Neutrophil (primary cell): ENCODE results near the gene PRDM2.

Experiments
- H3K27ac ChIP-seq: fragments of 200-600 bp; sonication (generic); 2 replicates; pipeline ENCODE4 v1.5.1; 2016; ENCODE audit warnings: mild to moderate bottlenecking, moderate library complexity
- H3K27me3 ChIP-seq: fragments of 200-600 bp; sonication (generic); 2 replicates; pipeline ENCODE4 v1.6.0; 2016; ENCODE audit warnings: mild to moderate bottlenecking
- H3K36me3 ChIP-seq: fragments of 200-600 bp; sonication (generic); 2 replicates; pipeline ENCODE4 v1.5.1; 2017
- H3K4me1 ChIP-seq, 2 experiments: fragments of 200-600 bp in 1 of 2; sonication (generic) in 1 of 2; 1 replicate in 1 of 2; 2 replicates in 1 of 2; pipeline versions ENCODE4 v1.5.1 to v1.6.1; 2013 to 2016; ENCODE audit warnings: low read depth in 1 of 2, low read length in 1 of 2, mild to moderate bottlenecking in 1 of 2, moderate library complexity in 1 of 2; ENCODE audit not compliant: control insufficient read depth in 1 of 2, insufficient read depth in 1 of 2
- H3K4me3 ChIP-seq, 2 experiments: fragments of 200-600 bp in 1 of 2; sonication (generic) in 1 of 2; 1 replicate in 1 of 2; 2 replicates in 1 of 2; pipeline ENCODE4 v1.5.1; 2013 to 2016; ENCODE audit warnings: low read depth in 1 of 2, low read length in 1 of 2, mild to moderate bottlenecking in 1 of 2, moderate library complexity in 1 of 2
- H3K9me3 ChIP-seq: fragments of 200-600 bp; sonication (generic); 2 replicates; pipeline ENCODE4 v1.5.1; 2016
- TF ChIP-seq, protein P1 (sequence below): fragments of 200-600 bp; sonication (generic); IDR thresholded peaks from 2 replicates; pipeline ENCODE4 v1.5.1; 2016; ENCODE audit warnings: antibody characterized with exemption

The PRDM2 gene

DNA sequence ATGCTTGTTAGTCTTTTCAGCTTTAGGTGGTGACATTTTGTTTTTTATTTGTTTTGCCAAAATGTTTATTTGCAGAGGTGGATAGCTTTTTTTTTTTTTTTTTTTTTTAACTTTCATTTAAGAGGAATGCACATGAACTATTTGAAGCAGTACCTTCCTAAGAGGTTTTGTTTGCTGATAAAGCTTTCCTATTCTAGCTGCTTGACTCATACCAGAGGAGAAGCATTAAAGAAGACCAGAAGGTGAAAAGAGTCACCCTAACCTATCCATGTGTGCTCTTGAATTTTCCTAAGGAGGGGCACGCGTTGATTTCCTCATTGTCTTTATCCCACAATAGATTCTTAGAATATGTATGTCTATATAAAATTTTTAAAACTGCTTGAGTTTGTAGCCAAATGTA is 57.7 kb downstream of the PRDM2 start:
- Histone ChIP-seq H3K4me1 (peaks cover 30 to 46% of the 10 kb centered on the region in 2 experiments), H3K36me3 (peaks cover 5% of the 10 kb centered on the region), H3K27me3 (no peaks in the 10 kb centered on the region), H3K4me3 (no peak overlapping the region), H3K27ac (no peak overlapping the region), H3K9me3 (no peaks in the 10 kb centered on the region)
- TF ChIP-seq, protein P1, sequence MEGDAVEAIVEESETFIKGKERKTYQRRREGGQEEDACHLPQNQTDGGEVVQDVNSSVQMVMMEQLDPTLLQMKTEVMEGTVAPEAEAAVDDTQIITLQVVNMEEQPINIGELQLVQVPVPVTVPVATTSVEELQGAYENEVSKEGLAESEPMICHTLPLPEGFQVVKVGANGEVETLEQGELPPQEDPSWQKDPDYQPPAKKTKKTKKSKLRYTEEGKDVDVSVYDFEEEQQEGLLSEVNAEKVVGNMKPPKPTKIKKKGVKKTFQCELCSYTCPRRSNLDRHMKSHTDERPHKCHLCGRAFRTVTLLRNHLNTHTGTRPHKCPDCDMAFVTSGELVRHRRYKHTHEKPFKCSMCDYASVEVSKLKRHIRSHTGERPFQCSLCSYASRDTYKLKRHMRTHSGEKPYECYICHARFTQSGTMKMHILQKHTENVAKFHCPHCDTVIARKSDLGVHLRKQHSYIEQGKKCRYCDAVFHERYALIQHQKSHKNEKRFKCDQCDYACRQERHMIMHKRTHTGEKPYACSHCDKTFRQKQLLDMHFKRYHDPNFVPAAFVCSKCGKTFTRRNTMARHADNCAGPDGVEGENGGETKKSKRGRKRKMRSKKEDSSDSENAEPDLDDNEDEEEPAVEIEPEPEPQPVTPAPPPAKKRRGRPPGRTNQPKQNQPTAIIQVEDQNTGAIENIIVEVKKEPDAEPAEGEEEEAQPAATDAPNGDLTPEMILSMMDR: no peak

DNA sequence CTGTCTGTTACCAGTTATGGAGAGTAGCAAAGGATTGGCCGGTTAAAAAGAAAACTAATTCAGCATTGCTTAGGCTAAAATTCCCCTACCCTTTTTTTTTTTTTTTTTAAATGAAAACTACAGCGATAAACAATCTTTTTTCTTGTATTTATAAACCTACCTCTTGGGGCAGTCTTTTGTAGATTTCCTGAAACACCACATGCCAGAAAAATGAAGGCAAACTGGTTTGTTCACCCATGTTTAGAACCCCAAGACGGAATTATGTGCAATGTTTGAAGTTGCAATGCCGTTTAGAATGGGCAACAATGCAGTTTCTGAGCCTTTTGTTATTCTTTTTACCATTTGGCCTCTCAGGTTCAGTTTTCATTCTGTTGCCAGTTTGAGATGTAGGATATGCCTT is 59.1 kb downstream of the PRDM2 start:
- no peak overlapping the region for H3K4me3 ChIP-seq
- H3K27me3 ChIP-seq: no peaks in the 10 kb centered on the region
- H3K9me3 ChIP-seq: no peaks in the 10 kb centered on the region
- TF ChIP-seq, protein P1: no peak
- peaks cover 18 to 39% of the 10 kb centered on the region in 2 experiments for H3K4me1 ChIP-seq
- H3K27ac ChIP-seq: no peak overlapping the region
- peaks cover 5% of the 10 kb centered on the region for H3K36me3 ChIP-seq

DNA sequence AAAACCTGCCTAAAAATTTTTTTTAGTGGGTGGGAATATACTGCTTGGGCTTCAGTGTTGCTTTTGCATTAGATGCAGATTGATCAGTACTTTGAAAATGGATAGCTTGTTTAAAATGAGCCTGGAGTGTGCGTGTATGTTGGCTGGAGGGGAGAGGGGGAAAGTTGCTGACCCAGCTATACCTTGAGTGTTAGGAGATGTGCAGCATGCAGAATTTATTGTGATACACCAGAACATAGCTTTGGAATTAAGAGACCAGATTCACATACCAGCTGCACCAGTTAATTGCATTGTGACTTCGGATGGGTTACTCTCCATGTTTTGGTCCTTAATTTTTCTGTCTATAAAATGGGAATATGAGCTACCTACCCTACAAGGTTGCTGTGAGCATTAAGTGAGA is 60.4 kb downstream of the PRDM2 start:
- H3K9me3 ChIP-seq: no peaks in the 10 kb centered on the region
- peaks cover 11 to 29% of the 10 kb centered on the region in 2 experiments for H3K4me1 ChIP-seq
- no peaks in the 10 kb centered on the region for H3K36me3 ChIP-seq
- TF ChIP-seq, protein P1: no peak
- no peaks in the 10 kb centered on the region for H3K27me3 ChIP-seq
- no peak overlapping the region for H3K4me3 ChIP-seq
- peak overlapping the region; percentile 28 for H3K27ac ChIP-seq

DNA sequence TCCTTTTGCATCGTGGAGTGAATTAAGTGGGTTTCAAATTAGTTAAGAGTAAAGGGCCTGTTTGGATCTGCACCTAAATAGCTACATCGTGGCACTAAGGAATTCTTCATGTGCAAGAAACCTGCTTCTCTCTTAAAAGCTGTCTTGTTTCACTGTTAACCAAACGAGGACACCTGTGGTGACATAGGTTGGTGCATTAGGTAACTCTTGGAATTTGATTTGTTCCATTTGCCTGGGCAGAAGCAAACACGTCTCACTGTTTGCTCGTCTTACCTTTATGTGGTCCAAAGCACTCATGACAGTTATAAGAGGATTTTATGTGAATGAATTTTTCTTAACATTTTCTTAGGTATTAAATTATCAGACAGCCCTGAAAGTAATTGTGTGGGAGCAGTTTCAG is 60.9 kb downstream of the PRDM2 start:
- TF ChIP-seq, protein P1: no peak
- Histone ChIP-seq H3K27ac (peak overlapping the region; percentile 28), H3K4me3 (no peak overlapping the region), H3K36me3 (no peaks in the 10 kb centered on the region), H3K27me3 (no peaks in the 10 kb centered on the region), H3K9me3 (no peaks in the 10 kb centered on the region), H3K4me1 (peaks cover 11 to 29% of the 10 kb centered on the region in 2 experiments)

DNA sequence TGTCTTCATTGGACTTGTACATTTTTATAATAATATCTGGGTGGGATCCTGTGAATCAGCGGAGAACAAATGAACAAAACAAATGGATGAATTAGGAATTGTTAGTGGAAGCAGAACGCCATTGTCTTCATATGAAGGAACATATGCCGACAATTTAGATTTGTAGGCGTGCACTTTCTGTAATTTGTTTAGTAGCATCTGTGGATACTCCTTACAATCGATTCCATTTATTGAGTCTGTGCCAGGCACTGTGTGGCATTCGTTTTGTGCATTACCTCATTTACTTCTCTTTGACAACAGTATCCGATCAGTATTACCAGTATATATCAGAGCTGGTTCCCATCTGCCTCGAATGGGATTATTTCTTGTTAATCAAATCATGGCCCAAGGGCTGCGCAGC is 61.9 kb downstream of the PRDM2 start:
- TF ChIP-seq, protein P1: no peak
- peak overlapping the region; percentile 28 for H3K27ac ChIP-seq
- H3K9me3 ChIP-seq: no peaks in the 10 kb centered on the region
- H3K4me1 ChIP-seq: peaks cover 11 to 23% of the 10 kb centered on the region in 2 experiments
- H3K4me3 ChIP-seq: no peak overlapping the region
- no peaks in the 10 kb centered on the region for H3K27me3 ChIP-seq
- H3K36me3 ChIP-seq: no peaks in the 10 kb centered on the region

DNA sequence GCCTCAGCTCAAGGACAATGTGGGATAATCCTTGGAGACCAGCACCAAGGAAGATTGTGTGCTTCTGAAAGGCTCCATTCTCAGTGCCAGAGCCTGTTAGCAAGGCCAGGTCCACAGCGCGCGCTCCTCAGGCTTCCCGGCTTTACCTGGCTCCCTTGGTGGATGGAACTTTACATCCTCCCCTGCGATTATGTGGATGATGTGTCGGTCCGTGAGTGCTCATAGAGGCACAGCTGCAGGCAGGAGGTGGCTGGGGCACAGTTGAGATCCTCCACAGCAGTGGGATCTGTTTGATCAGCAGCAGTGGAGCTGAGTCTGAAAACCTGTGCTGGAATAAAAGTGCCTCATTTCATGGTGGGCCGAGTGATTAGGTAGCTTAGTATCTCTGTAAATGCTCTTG is 62.7 kb downstream of the PRDM2 start:
- H3K9me3 ChIP-seq: no peaks in the 10 kb centered on the region
- peak overlapping the region; percentile 23 for H3K27ac ChIP-seq
- H3K4me3 ChIP-seq: no peak overlapping the region
- H3K27me3 ChIP-seq: no peaks in the 10 kb centered on the region
- TF ChIP-seq, protein P1: no peak
- no peaks in the 10 kb centered on the region for H3K36me3 ChIP-seq
- H3K4me1 ChIP-seq: peaks cover 11 to 23% of the 10 kb centered on the region in 2 experiments
